ENCODE data around the gene ZNF700. TPM values are rescaled to one million over a fixed set of nuclear protein-coding genes. Genes with fewer than 3 reads are reported as not detected.
"Not testable (repeated sequence)": the region's sequence is repeated elsewhere in the genome, so short reads cannot be mapped to it uniquely, and the experiment has no call there.

ZNF700 gene
- polyA plus RNA-seq, 1 donor from 2014 or later, result 35.9 TPM

DNA sequence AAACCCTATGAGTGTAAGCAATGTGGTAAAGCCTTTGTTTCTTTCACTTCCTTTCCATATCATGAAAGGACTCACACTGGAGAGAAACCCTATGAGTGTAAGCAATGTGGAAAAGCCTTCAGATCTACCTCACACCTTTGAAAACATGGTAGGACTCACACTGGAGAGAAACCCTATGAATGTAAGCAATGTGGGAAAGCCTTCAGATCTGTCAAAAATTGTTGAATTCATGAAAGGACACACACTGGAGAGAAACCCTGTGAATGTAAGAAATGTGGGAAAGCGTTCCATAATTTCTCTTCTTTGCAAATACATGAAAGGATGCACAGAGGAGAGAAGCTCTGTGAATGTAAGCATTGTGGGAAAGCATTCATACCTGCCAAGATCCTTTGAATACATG lies 13.0 kb upstream of the ZNF700 start:
- not testable (repeated sequence) for H3K4me2 ChIP-seq (ENCODE audit: low read length); H2AFZ ChIP-seq (ENCODE audit: low read depth, low read length); H3K27ac ChIP-seq (ENCODE audit: low read length); H3K79me2 ChIP-seq (replicated peaks; ENCODE audit: insufficient read depth, low read length); H3K27me3 ChIP-seq (ENCODE audit: insufficient read depth, low read depth, low read length); H3K9me2 ChIP-seq (ENCODE audit: insufficient read depth, low read length); H3K4me3 ChIP-seq (ENCODE audit: low read length); H3F3A ChIP-seq (ENCODE audit: insufficient read depth, low read length, poor library complexity, severe bottlenecking); H4K20me1 ChIP-seq (ENCODE audit: insufficient read depth); H3K36me3 ChIP-seq (ENCODE audit: insufficient read depth, low read length); H3K9ac ChIP-seq (ENCODE audit: low read length)
- peaks cover 21% of the 10 kb centered on the region for H3K9me3 ChIP-seq (ENCODE audit: low read length)

DNA sequence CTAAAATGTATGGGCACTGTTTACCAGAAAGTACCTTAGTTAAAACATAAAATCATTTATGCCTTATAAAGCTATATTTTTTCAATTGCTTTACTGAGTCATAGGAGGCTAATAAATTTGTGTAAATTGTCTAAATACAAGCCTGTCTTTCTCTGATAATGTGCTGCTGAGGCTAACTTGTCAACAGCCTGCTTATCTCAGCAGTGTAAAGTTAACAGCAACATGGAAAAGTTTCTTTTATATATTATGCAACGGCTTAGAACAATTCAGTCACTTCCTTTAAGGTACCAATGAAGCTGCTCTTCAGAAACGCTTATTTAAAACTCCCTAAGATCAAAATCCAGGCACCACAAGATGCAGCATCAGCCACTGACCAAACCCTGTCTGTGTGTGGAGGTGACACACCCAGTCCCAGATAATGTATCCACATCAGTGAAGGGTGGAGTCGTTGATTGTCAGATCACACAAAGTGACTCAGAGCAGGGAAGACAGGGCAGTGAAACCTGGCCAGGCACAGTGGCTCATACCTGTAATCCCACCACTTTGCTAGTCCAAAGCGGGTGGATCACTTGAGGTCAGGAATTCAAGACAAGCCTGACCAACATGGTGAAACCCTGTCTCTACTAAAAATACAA lies 10.4 kb upstream of the ZNF700 start:
- not testable (repeated sequence) for H3K4me2 ChIP-seq (ENCODE audit: low read length); H3K9ac ChIP-seq (ENCODE audit: low read length)
- H3K9me3 ChIP-seq (ENCODE audit: low read length), result peaks cover 26% of the 10 kb centered on the region

DNA sequence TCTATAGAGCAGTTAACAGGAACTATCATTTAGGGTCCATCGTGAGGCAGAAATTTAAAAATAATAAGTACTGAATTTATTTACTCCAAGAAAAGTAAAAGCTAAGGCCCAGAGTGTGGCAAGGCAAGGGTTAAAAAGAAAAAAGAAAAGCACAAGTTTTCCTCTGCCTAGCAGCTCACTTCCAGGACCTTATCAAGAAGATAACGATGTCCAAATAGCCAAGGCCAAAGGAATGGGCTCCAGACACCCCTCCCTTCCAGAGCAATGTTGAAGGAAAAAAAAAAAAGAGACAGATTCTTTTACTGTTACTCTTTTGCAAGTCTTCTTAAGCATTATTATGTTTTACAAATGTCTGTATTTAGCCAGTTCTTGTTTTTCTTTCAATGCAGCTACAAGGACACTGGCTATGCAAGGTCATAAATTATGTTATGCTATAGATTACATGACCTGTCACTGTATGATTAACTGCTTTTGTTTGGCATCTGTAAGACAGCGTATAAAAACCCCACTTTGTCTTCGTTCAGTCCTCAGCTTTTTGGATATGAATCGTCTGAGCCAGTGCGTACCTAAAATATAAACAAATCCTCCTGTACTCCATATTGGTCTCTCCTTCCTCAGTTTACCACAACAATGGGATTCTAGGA lies 2.9 kb upstream of the ZNF700 start:
- Histone ChIP-seq H3F3A (ENCODE audit: insufficient read depth, low read length, poor library complexity, severe bottlenecking) (no peaks in the 10 kb centered on the region), H3K4me2 (ENCODE audit: low read length) (no peak overlapping the region)
- TF ChIP-seq, protein P1, sequence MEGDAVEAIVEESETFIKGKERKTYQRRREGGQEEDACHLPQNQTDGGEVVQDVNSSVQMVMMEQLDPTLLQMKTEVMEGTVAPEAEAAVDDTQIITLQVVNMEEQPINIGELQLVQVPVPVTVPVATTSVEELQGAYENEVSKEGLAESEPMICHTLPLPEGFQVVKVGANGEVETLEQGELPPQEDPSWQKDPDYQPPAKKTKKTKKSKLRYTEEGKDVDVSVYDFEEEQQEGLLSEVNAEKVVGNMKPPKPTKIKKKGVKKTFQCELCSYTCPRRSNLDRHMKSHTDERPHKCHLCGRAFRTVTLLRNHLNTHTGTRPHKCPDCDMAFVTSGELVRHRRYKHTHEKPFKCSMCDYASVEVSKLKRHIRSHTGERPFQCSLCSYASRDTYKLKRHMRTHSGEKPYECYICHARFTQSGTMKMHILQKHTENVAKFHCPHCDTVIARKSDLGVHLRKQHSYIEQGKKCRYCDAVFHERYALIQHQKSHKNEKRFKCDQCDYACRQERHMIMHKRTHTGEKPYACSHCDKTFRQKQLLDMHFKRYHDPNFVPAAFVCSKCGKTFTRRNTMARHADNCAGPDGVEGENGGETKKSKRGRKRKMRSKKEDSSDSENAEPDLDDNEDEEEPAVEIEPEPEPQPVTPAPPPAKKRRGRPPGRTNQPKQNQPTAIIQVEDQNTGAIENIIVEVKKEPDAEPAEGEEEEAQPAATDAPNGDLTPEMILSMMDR (IDR thresholded peaks at IDR 0.05; ENCODE audit: poor library complexity, severe bottlenecking), result no peak
- TF ChIP-seq RAD21 (conservative IDR thresholded peaks at IDR 0.05), result no peak
- TF ChIP-seq, protein P2, sequence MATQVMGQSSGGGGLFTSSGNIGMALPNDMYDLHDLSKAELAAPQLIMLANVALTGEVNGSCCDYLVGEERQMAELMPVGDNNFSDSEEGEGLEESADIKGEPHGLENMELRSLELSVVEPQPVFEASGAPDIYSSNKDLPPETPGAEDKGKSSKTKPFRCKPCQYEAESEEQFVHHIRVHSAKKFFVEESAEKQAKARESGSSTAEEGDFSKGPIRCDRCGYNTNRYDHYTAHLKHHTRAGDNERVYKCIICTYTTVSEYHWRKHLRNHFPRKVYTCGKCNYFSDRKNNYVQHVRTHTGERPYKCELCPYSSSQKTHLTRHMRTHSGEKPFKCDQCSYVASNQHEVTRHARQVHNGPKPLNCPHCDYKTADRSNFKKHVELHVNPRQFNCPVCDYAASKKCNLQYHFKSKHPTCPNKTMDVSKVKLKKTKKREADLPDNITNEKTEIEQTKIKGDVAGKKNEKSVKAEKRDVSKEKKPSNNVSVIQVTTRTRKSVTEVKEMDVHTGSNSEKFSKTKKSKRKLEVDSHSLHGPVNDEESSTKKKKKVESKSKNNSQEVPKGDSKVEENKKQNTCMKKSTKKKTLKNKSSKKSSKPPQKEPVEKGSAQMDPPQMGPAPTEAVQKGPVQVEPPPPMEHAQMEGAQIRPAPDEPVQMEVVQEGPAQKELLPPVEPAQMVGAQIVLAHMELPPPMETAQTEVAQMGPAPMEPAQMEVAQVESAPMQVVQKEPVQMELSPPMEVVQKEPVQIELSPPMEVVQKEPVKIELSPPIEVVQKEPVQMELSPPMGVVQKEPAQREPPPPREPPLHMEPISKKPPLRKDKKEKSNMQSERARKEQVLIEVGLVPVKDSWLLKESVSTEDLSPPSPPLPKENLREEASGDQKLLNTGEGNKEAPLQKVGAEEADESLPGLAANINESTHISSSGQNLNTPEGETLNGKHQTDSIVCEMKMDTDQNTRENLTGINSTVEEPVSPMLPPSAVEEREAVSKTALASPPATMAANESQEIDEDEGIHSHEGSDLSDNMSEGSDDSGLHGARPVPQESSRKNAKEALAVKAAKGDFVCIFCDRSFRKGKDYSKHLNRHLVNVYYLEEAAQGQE (IDR thresholded peaks at IDR 0.05; ENCODE audit: borderline replicate concordance), result no peak
- no peak for TF ChIP-seq SMC3 (conservative IDR thresholded peaks at IDR 0.05; ENCODE audit: poor library complexity)
- TF ChIP-seq EZH2 (IDR thresholded peaks at IDR 0.05; ENCODE audit: borderline replicate concordance, insufficient read depth, low read length, poor library complexity, severe bottlenecking), result no peak
- TF ChIP-seq MXI1 (conservative IDR thresholded peaks at IDR 0.05; ENCODE audit: poor library complexity, severe bottlenecking), result no peak
- TF ChIP-seq EP300 (conservative IDR thresholded peaks at IDR 0.05; ENCODE audit: poor library complexity, severe bottlenecking), result no peak
- TF ChIP-seq TAF1 (IDR thresholded peaks at IDR 0.05; ENCODE audit: low read depth), result no peak
- TF ChIP-seq POLR2AphosphoS5 (IDR thresholded peaks at IDR 0.05), result no peak

More for the DNA sequence above, 10.4 kb upstream of the ZNF700 start:
- H4K20me1 ChIP-seq (ENCODE audit: insufficient read depth); H3F3A ChIP-seq (ENCODE audit: insufficient read depth, low read length, poor library complexity, severe bottlenecking); H3K4me3 ChIP-seq (ENCODE audit: low read length); H3K9me2 ChIP-seq (ENCODE audit: insufficient read depth, low read length); H3K27me3 ChIP-seq (ENCODE audit: insufficient read depth, low read depth, low read length); H3K79me2 ChIP-seq (replicated peaks; ENCODE audit: insufficient read depth, low read length); H2AFZ ChIP-seq (ENCODE audit: low read depth, low read length); H3K27ac ChIP-seq (ENCODE audit: low read length); H3K36me3 ChIP-seq (ENCODE audit: insufficient read depth, low read length): not testable (repeated sequence)

DNA sequence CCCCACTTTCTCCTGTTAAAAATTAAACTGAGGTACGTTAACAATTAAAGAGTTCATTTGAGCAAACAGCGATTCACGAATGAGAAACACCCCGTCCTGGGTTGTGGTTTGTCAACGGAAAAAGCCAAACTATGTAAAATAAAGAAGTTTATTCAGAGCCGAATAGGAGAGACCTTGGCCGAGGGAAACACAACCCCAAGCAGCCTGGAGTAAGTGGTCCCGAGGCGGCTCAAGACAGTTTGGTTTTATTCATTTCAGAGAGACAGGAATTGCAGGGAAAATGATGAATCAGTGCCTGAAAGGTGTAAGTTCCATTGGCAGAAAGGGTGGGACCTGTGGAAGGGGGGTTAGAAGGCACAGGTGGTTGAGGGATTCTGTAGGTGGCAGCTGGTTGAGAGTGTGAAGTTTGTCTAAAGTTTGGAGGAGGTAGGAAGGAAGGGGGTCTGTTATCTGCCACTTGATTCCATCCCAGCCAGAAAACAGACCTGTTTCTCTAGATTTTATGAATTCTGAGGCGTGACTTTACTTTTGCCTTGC lies 812 bp downstream of the ZNF700 start:
- Histone ChIP-seq H3K27ac (ENCODE audit: low read length) (peak overlapping the region; percentile 93), H3K79me2 (replicated peaks; ENCODE audit: insufficient read depth, low read length) (peaks cover 18% of the 10 kb centered on the region), H3K4me3 (ENCODE audit: low read length) (peak overlapping the region; percentile 90), H3K4me2 (ENCODE audit: low read length) (peak overlapping the region; percentile 59), H2AFZ (ENCODE audit: low read depth, low read length) (peak overlapping the region; percentile 40), H3K9ac (ENCODE audit: low read length) (peak overlapping the region; percentile 89)
- H3K27me3 ChIP-seq (ENCODE audit: insufficient read depth, low read depth, low read length); H4K20me1 ChIP-seq (ENCODE audit: insufficient read depth); H3F3A ChIP-seq (ENCODE audit: insufficient read depth, low read length, poor library complexity, severe bottlenecking); H3K36me3 ChIP-seq (ENCODE audit: insufficient read depth, low read length); H3K9me3 ChIP-seq (ENCODE audit: low read length); H3K9me2 ChIP-seq (ENCODE audit: insufficient read depth, low read length): not testable (repeated sequence)

More for the DNA sequence above, 2.9 kb upstream of the ZNF700 start:
- Histone ChIP-seq H2AFZ (ENCODE audit: low read depth, low read length) (no peak overlapping the region), H3K79me2 (replicated peaks; ENCODE audit: insufficient read depth, low read length) (peaks cover 5% of the 10 kb centered on the region), H3K27me3 (ENCODE audit: insufficient read depth, low read depth, low read length) (no peaks in the 10 kb centered on the region), H4K20me1 (ENCODE audit: insufficient read depth) (no peaks in the 10 kb centered on the region), H3K36me3 (ENCODE audit: insufficient read depth, low read length) (no peaks in the 10 kb centered on the region), H3K4me3 (ENCODE audit: low read length) (no peak overlapping the region), H3K9ac (ENCODE audit: low read length) (no peak overlapping the region), H3K9me3 (ENCODE audit: low read length) (peaks cover 5% of the 10 kb centered on the region), H3K9me2 (ENCODE audit: insufficient read depth, low read length) (no peaks in the 10 kb centered on the region), H3K27ac (ENCODE audit: low read length) (no peak overlapping the region)

All from neural cell (in vitro differentiated cells).